HG03432 (cell line): ENCODE data around the gene HASPIN.

Experiments
- ATAC-seq: cut with Tn5 transposase; IDR thresholded peaks from one replicate; pipeline ENCODE4 v1.9.1; 2021; ENCODE audit warnings: mild to moderate bottlenecking, moderate library complexity; ENCODE audit not compliant: unreplicated experiment

Gene HASPIN

GRCh38 chr17:3723556-3724377 lies at the start of gene HASPIN:
TSS of gene HASPIN (plus strand) at chr17:3723903. CDS start at chr17:3723936, 33 bp downstream.
- ATAC-seq = peak; percentile 83

- ATAC-seq = no peak
Measured at GRCh38 chr17:3675886-3676285, 47.8 kb upstream of the HASPIN start.

DNA sequence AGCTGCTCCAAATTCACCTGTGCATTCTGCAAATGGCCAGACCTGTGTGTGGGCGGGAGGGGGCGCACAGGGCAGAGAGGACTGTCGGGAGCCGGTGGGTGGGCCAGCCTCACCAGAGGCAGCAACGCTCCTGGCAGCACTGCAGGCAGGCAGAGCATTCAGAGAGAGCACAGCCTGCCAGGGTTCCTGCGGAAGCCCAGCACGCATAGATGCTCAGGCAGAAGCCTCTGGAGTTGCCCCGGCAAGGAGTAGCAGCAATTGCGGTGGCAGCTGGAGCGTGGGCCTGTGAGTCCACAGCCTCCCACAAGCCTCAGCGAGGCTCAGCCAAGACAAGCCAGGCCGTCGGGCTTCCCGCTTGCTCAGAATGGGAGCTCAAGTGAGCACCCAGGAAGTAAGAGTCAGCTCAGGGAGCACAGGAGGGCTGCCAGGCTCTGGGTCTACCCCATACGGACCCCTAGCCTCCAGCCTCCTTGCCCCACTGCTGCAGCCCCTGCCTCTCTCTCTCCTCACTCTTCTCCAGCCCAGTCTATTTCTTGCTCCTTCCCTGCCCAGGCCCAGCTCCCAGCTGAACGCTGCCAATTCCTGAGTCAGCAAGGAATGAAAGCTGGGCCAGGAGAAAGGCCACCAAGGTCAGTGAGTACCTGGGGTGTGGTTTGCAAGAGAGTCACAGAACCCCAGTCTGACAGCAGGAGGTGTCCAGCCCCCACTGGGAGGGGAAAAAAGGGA lies 45.4 kb upstream of the HASPIN start:
- no peak for ATAC-seq

- no peak for ATAC-seq
Measured at GRCh38 chr17:3678821-3679530, 44.7 kb upstream of the HASPIN start.

GRCh38 chr17:3679531-3680126 lies 44.1 kb upstream of the HASPIN start:
- no peak for ATAC-seq

GRCh38 chr17:3681057-3681456 lies 42.6 kb upstream of the HASPIN start:
- ATAC-seq = no peak

DNA sequence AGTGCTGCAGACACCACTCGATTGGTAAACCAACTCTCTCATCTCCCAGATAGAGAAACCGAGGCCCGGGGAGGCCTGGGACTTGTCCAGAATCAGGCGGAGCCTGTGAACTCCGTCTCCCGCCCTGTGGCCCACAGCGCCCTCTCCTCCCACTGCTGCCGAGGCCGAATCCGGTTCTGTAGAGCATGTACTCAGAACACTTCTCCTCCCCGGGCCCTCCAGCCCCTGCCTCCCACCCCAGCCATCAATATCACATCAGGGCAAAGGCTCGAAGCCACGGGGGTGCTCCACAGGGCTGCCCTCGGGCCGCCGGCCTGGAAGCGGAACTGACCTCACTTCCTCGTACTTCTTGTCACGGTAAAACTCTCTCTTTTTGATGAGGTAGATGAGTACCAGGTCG lies 42.1 kb upstream of the HASPIN start:
- ATAC-seq = no peak

DNA sequence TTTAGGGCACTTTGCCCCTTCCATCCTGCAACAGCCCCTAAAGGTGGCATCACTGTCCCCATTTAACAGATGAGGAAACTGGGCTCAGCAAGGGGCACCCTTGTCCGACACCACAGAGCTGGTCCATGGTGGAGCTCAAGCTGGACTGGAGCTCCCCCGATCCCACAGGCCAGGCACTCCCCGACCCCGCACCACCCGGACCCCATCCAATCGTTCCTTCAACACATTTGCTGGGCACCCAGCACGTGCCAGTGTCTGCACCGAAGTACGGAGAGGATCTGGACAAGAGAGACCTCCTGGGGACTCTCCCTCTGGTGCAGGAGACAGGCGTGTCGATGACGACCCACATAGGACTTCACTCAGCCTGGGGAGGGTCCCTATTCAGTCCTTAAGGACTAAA lies 41.7 kb upstream of the HASPIN start:
- ATAC-seq = no peak

DNA sequence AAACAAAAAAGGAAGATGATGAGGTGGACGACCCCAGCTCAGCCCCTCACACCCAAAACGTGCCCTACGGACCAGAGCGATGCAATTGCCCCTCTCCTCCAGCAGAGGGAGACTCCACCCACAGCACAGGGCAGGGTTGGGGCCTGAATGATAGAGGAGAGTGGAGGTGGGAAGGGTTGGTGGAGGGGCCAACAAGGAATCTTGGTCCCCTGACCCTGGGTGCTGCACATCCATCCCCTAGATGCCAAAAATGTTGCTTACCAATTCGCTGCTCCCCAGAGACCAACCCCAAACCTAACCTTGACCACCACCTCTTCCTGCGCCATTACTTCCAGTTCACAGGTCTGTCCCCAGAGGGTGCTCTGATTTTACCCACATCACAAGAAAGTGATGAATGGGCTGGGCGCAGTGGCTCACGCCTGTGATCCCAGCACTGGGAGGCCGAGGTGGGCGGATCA lies 40.6 kb upstream of the HASPIN start:
- ATAC-seq = peak; percentile 57

DNA sequence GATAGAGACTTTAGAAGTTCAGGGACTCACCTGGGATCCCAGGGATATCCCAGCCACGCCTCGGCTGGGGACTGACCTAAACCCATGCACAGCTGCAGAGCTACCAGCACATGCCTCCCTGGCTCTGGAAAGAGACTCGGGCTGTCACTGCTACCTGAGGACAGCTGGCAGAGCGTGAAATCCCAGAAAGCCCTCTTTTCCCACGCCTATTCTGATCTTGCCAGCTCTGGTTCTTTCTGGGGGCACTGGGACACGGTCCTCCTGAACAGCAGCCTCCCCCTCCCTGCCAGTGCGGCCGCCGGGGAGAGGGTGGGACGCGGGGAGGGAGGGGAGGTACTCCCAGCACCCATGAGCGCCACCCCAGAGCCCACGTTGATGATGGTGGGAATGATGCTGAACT lies 38.5 kb upstream of the HASPIN start:
- ATAC-seq = no peak

GRCh38 chr17:3688027-3688553 lies 35.6 kb upstream of the HASPIN start:
- ATAC-seq = no peak

DNA sequence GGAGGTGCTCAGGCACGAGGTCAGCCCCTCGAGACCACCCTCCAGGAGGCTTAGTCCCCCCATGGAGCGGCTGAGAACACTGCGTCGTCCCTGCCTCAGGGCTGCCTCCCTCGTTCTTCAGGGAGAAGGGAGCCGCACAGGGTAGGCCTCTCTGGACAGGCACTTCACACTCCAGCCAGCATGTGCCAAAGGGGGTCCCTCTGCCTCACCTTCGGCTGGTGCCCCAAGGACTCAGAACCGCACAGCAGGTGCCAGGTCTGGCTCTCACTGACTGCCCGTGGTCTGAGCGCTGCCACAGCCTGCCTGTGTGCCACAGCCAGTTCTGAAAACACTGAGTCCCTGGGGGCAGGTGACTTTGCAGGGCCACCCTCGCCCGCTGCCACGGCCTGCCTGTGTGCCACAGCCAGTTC lies 34.8 kb upstream of the HASPIN start:
- no peak for ATAC-seq

DNA sequence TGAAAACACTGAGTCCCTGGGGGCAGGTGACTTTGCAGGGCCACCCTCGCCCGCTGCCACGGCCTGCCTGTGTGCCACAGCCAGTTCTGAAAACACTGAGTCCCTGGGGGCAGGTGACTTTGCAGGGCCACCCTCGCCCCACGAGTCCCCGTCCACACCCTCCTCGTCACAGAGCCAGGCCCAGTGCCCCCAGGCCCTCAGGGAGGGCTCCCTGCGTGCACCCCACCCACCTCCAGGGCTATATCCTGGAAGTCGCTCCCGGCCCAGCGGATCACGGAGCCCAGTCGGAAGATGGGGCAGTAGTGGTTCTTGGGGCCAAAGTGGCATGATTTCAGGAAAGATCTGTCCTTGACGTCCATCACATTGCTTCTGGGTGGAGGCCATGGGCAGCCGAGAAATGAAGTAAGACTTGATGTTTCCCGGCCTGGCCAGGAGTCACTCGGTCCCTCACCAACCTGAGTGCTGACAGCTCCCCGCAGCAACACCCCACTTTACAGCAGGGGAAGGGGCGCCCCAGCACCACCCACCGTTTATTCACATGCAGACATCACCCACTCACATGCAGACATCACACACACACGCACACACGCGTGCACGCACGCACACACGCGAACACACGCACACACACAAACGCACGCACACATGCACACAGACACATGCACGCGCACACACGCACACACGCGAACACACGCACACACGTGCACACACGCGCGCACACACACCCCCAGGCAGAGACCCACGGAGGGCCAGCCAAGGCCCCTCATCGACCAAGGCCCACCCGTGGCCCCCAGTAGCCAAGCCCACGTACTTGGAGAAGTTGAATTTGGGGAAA lies 34.2 kb upstream of the HASPIN start:
- no peak for ATAC-seq

GRCh38 chr17:3690094-3690715 lies 33.5 kb upstream of the HASPIN start:
- no peak for ATAC-seq

GRCh38 chr17:3691617-3692067 lies 32.1 kb upstream of the HASPIN start:
- no peak for ATAC-seq

GRCh38 chr17:3692346-3692745 lies 31.4 kb upstream of the HASPIN start:
- no peak for ATAC-seq

GRCh38 chr17:3693141-3693540 lies 30.6 kb upstream of the HASPIN start:
- no peak for ATAC-seq

- ATAC-seq = peak; percentile 58
Measured at GRCh38 chr17:3693829-3694231, 29.9 kb upstream of the HASPIN start.

- ATAC-seq = no peak
Measured at GRCh38 chr17:3695129-3695722, 28.5 kb upstream of the HASPIN start.
